Liver (tissue), 9 donors: ENCODE results near the gene ADGRA1. TPM values are rescaled to one million over a fixed set of nuclear protein-coding genes. Genes with fewer than 3 reads are reported as not detected.

Source experiments
- DNase-seq: peaks from one replicate; pipeline ENCODE4 v3.0.0-alpha.2; 2017; ENCODE audit warnings: low spot score
- H3K27ac ChIP-seq, 2 donors: one replicate each; pipeline ENCODE4 v1.7.0; 2013; ENCODE audit warnings: inconsistent platforms in 2 of 2, low read length in 2 of 2, control low read depth in 1 of 2, low read depth in 1 of 2, mild to moderate bottlenecking in 1 of 2
- H3K27me3 ChIP-seq, 4 donors: one replicate each; pipeline versions ENCODE4 v1.6.1 to v1.7.0; 2013; ENCODE audit warnings: low read length in 3 of 4, inconsistent platforms in 1 of 4, mild to moderate bottlenecking in 1 of 4, moderate library complexity in 1 of 4; ENCODE audit not compliant: control insufficient read depth in 4 of 4, insufficient read depth in 4 of 4
- H3K36me3 ChIP-seq, 4 donors: one replicate each; pipeline versions ENCODE4 v1.6.1 to v1.7.0; 2013; ENCODE audit warnings: low read length in 3 of 4, mild to moderate bottlenecking in 3 of 4, low read depth in 1 of 4, moderate library complexity in 1 of 4; ENCODE audit not compliant: control insufficient read depth in 4 of 4, insufficient read depth in 3 of 4
- H3K4me1 ChIP-seq, 4 donors: one replicate each; pipeline versions ENCODE4 v1.6.1 to v1.7.0; 2013; ENCODE audit warnings: low read length in 3 of 4, mild to moderate bottlenecking in 3 of 4, moderate library complexity in 1 of 4; ENCODE audit not compliant: control insufficient read depth in 4 of 4, insufficient read depth in 4 of 4
- H3K4me3 ChIP-seq, 3 donors: one replicate each; pipeline versions ENCODE4 v1.6.1 to v1.7.0; 2013; ENCODE audit warnings: low read length in 3 of 3, control low read depth in 1 of 3, low read depth in 1 of 3, mild to moderate bottlenecking in 1 of 3
- H3K9ac ChIP-seq, 2 donors: one replicate each; pipeline ENCODE4 v1.7.0; 2013; ENCODE audit warnings: low read length in 2 of 2, mild to moderate bottlenecking in 2 of 2, moderate library complexity in 2 of 2, control low read depth in 1 of 2, low read depth in 1 of 2
- H3K9me3 ChIP-seq, 4 donors: one replicate each; pipeline versions ENCODE4 v1.6.1 to v1.7.0; 2013; ENCODE audit warnings: low read length in 3 of 4; ENCODE audit not compliant: control insufficient read depth in 4 of 4
- ATF3 ChIP-seq: IDR thresholded peaks from 2 replicates; pipeline ENCODE4 v1.6.1; 2016; ENCODE audit warnings: antibody characterized with exemption
- CTCF ChIP-seq: fragments of 150-350 bp; IDR thresholded peaks from 2 replicates; pipeline ENCODE4 v1.5.1; 2017; ENCODE audit warnings: improper control_type of control experiment, low read depth, low read length; ENCODE audit not compliant: missing input control
- EGR1 ChIP-seq, 2 donors: IDR thresholded peaks; 2 replicates each; pipeline ENCODE4 v1.6.1; 2016 to 2018; ENCODE audit warnings: antibody characterized with exemption in 2 of 2, low read depth in 2 of 2
- FOXA1 ChIP-seq: IDR thresholded peaks from 2 replicates; pipeline ENCODE4 v1.6.1; 2016; ENCODE audit warnings: antibody characterized with exemption
- FOXA2 ChIP-seq: IDR thresholded peaks from 2 replicates; pipeline ENCODE4 v1.6.1; 2016; ENCODE audit warnings: antibody characterized with exemption
- HNF4A ChIP-seq, 2 donors: conservative IDR thresholded peaks; 2 replicates each; pipeline ENCODE4 v1.6.1; 2016; ENCODE audit warnings: antibody characterized with exemption in 2 of 2, mild to moderate bottlenecking in 2 of 2
- HNF4G ChIP-seq: IDR thresholded peaks from 2 replicates; pipeline ENCODE4 v1.6.1; 2016; ENCODE audit warnings: antibody characterized with exemption
- JUND ChIP-seq, 2 donors: IDR thresholded peaks; 2 replicates each; pipeline ENCODE4 v1.6.1; 2016; ENCODE audit warnings: antibody characterized with exemption in 2 of 2
- MAX ChIP-seq: IDR thresholded peaks from 2 replicates; pipeline ENCODE4 v1.6.1; 2016; ENCODE audit warnings: antibody characterized with exemption
- NR2F2 ChIP-seq: IDR thresholded peaks from 2 replicates; pipeline ENCODE4 v1.6.1; 2016; ENCODE audit warnings: antibody characterized with exemption
- RAD21 ChIP-seq, 2 donors: IDR thresholded peaks; 2 replicates each; pipeline ENCODE4 v1.6.1; 2016; ENCODE audit warnings: antibody characterized with exemption in 2 of 2, mild to moderate bottlenecking in 2 of 2
- REST ChIP-seq: IDR thresholded peaks from 2 replicates; pipeline ENCODE4 v1.6.1; 2016; ENCODE audit warnings: antibody characterized with exemption, mild to moderate bottlenecking
- RXRA ChIP-seq, 2 donors: IDR thresholded peaks; 2 replicates each; pipeline ENCODE4 v1.6.1; 2017 to 2018; ENCODE audit warnings: antibody characterized with exemption in 2 of 2, mild to moderate bottlenecking in 1 of 2
- SP1 ChIP-seq: IDR thresholded peaks from 2 replicates; pipeline ENCODE4 v1.6.1; 2018; ENCODE audit warnings: antibody characterized with exemption, mild to moderate bottlenecking
- TAF1 ChIP-seq: conservative IDR thresholded peaks from 2 replicates; pipeline ENCODE4 v1.6.1; 2016; ENCODE audit warnings: antibody characterized with exemption, mild to moderate bottlenecking
- YY1 ChIP-seq: IDR thresholded peaks from 2 replicates; pipeline ENCODE4 v1.6.1; 2016; ENCODE audit warnings: antibody characterized with exemption, mild to moderate bottlenecking
- ZBTB33 ChIP-seq: IDR thresholded peaks from 2 replicates; pipeline ENCODE4 v1.6.1; 2016; ENCODE audit warnings: antibody characterized with exemption
- WGBS: extraction: QIAGEN DNeasy Blood & Tissue Kit; methylation state at CpG from one replicate; pipeline ENCODE4 v1.1.7; 2013; 5-methylcytosine and 5-hydroxymethylcytosine counted together
- polyA plus RNA-seq, 2 donors: library from polyadenylated mRNA; stranded (reverse) in 1 of 2; unstranded in 1 of 2; fragments of 200-250 nt in 1 of 2; fragments of >200 nt in 1 of 2; fragmentation: Nextera tagmentation in 1 of 2; extraction: Ambion mirVana in 1 of 2; gene quantifications; one replicate each; pipeline versions ENCODE4 v1.2.1 to v1.2.3, GENCODE V29; 2013 to 2015
- total RNA-seq, 2 donors: library from RNA; depleted of rRNA; stranded (reverse); fragments of >200 nt; gene quantifications; one replicate each; pipeline ENCODE4 v1.2.3, GENCODE V29; 2014
- donor health status: healthy.
- donor health status: healthy.
- donor health status: healthy.
- donor health status: healthy.
- donor health status: healthy.

The ADGRA1 gene
- total and polyA plus RNA-seq, 4 donors = 0.08 to 0.70 (median 0.12) TPM; not detected in 1

GRCh38 chr10:133141144-133141957 is 53.6 kb downstream of the ADGRA1 start:
- H3K27ac ChIP-seq = no peak overlapping the region
- no peak for DNase-seq
- H3K4me1 ChIP-seq = no peaks in the 10 kb centered on the region
- H3K36me3 ChIP-seq = no peaks in the 10 kb centered on the region
- no peaks in the 10 kb centered on the region for H3K27me3 ChIP-seq
- no peak overlapping the region for H3K4me3 ChIP-seq
- TF ChIP-seq HNF4G (no peak), MAX (no peak), HNF4A (conservative IDR thresholded peaks at IDR 0.05) (no peak), REST (no peak), EGR1 (IDR thresholded peaks at IDR 0.05; ENCODE audit: low read depth in 2 of 2) (no peak), RAD21 (IDR thresholded peaks at IDR 0.05) (no peak), RXRA (IDR thresholded peaks at IDR 0.05) (no peak), FOXA1 (no peak), FOXA2 (no peak), JUND (IDR thresholded peaks at IDR 0.05) (no peak), CTCF (no peak), YY1 (no peak), ATF3 (no peak), TAF1 (no peak), NR2F2 (no peak), ZBTB33 (no peak), SP1 (no peak)
- no peaks in the 10 kb centered on the region for H3K9me3 ChIP-seq
- no peak overlapping the region for H3K9ac ChIP-seq
- WGBS = 80% methylated on average over 28 of the region's 28 CpGs
